Effector memory CD4-positive, alpha-beta T cell (primary cell): ENCODE data around the gene HACE1.
"Not testable (repeated sequence)": the region's sequence is repeated elsewhere in the genome, so short reads cannot be mapped to it uniquely, and the experiment has no call there.

Source experiments
- DNase-seq, 3 donors: peaks; one replicate each; pipeline ENCODE4 v3.0.0-alpha.2; 2020
- H3K27ac ChIP-seq: 2 replicates; pipeline ENCODE4 v1.7.0; 2013; ENCODE audit warnings: mild to moderate bottlenecking, low read length, moderate library complexity; ENCODE audit not compliant: insufficient read depth, poor library complexity, severe bottlenecking
- H3K27me3 ChIP-seq: replicated peaks from 2 replicates; pipeline ENCODE4 v1.7.0; 2013; ENCODE audit warnings: mild to moderate bottlenecking, low read length; ENCODE audit not compliant: insufficient read depth, control insufficient read depth, poor library complexity, severe bottlenecking
- H3K36me3 ChIP-seq: 2 replicates; pipeline ENCODE4 v1.7.0; 2013; ENCODE audit warnings: mild to moderate bottlenecking, low read length, moderate library complexity; ENCODE audit not compliant: control insufficient read depth, insufficient read depth
- H3K4me1 ChIP-seq: 2 replicates; pipeline ENCODE4 v1.7.0; 2013; ENCODE audit warnings: low read length, mild to moderate bottlenecking; ENCODE audit not compliant: control insufficient read depth, insufficient read depth, poor library complexity, severe bottlenecking
- H3K4me3 ChIP-seq: 2 replicates; pipeline ENCODE4 v1.7.0; 2013; ENCODE audit warnings: low read length, low read depth, mild to moderate bottlenecking; ENCODE audit not compliant: insufficient read depth, poor library complexity, severe bottlenecking
- H3K9me3 ChIP-seq: 2 replicates; pipeline ENCODE4 v1.7.0; 2013; ENCODE audit warnings: mild to moderate bottlenecking, low read length, moderate library complexity; ENCODE audit not compliant: control insufficient read depth

Gene HACE1

GRCh38 chr6:104881964-104882668 lies 22.4 kb upstream of the HACE1 start:
- H3K27ac ChIP-seq: no peak overlapping the region
- no peak overlapping the region for H3K4me3 ChIP-seq
- no peak for DNase-seq

GRCh38 chr6:104862456-104862855 lies 2.7 kb upstream of the HACE1 start:
- Histone ChIP-seq H3K9me3 (no peaks in the 10 kb centered on the region), H3K4me1 (peaks cover 3% of the 10 kb centered on the region), H3K36me3 (no peaks in the 10 kb centered on the region), H3K27ac (no peak overlapping the region), H3K4me3 (no peak overlapping the region), H3K27me3 (peaks cover 2% of the 10 kb centered on the region)
- no peak for DNase-seq

More at GRCh38 chr6:104881964-104882668, 22.4 kb upstream of the HACE1 start:
- no peaks in the 10 kb centered on the region for H3K9me3 ChIP-seq
- no peaks in the 10 kb centered on the region for H3K27me3 ChIP-seq
- H3K36me3 ChIP-seq: no peaks in the 10 kb centered on the region
- H3K4me1 ChIP-seq: no peaks in the 10 kb centered on the region

GRCh38 chr6:104860221-104860620 lies 502 bp upstream of the HACE1 start:
- peak overlapping the region; percentile 15 for H3K27ac ChIP-seq

GRCh38 chr6:104858642-104859041 lies 1.1 kb downstream of the HACE1 start:
- no peak for DNase-seq
- H3K4me3 ChIP-seq: peak overlapping the region; percentile 87
- peaks cover 3% of the 10 kb centered on the region for H3K4me1 ChIP-seq
- H3K9me3 ChIP-seq: no peaks in the 10 kb centered on the region
- no peaks in the 10 kb centered on the region for H3K36me3 ChIP-seq
- H3K27ac ChIP-seq: no peak overlapping the region
- H3K27me3 ChIP-seq: peaks cover 2% of the 10 kb centered on the region

More at GRCh38 chr6:104860221-104860620, 502 bp upstream of the HACE1 start:
- Histone ChIP-seq H3K9me3 (no peaks in the 10 kb centered on the region), H3K36me3 (no peaks in the 10 kb centered on the region), H3K4me1 (peaks cover 3% of the 10 kb centered on the region), H3K27me3 (peaks cover 2% of the 10 kb centered on the region), H3K4me3 (peak overlapping the region; percentile 87)
- no peak for DNase-seq

- H3K9me3 ChIP-seq: no peaks in the 10 kb centered on the region
- DNase-seq: no peak
- H3K27ac ChIP-seq: no peak overlapping the region
- H3K4me3 ChIP-seq: no peak overlapping the region
- no peaks in the 10 kb centered on the region for H3K27me3 ChIP-seq
- peaks cover 3% of the 10 kb centered on the region for H3K4me1 ChIP-seq
- H3K36me3 ChIP-seq: no peaks in the 10 kb centered on the region
Observed at GRCh38 chr6:104855507-104855906, 4.2 kb downstream of the HACE1 start.

GRCh38 chr6:104847721-104848120 lies 12.0 kb downstream of the HACE1 start:
- not testable (repeated sequence) for H3K27ac ChIP-seq, H3K9me3 ChIP-seq, H3K36me3 ChIP-seq, H3K27me3 ChIP-seq, H3K4me3 ChIP-seq, DNase-seq, H3K4me1 ChIP-seq

GRCh38 chr6:104843229-104843628 lies 16.5 kb downstream of the HACE1 start:
- no peaks in the 10 kb centered on the region for H3K4me1 ChIP-seq
- no peaks in the 10 kb centered on the region for H3K9me3 ChIP-seq
- no peaks in the 10 kb centered on the region for H3K27me3 ChIP-seq
- no peak overlapping the region for H3K4me3 ChIP-seq
- DNase-seq: no peak
- no peak overlapping the region for H3K27ac ChIP-seq
- H3K36me3 ChIP-seq: peaks cover 3% of the 10 kb centered on the region

GRCh38 chr6:104837158-104837557 lies 22.6 kb downstream of the HACE1 start:
- no peak overlapping the region for H3K27ac ChIP-seq
- H3K36me3 ChIP-seq: no peaks in the 10 kb centered on the region
- H3K9me3 ChIP-seq: no peaks in the 10 kb centered on the region
- no peak overlapping the region for H3K4me3 ChIP-seq
- H3K27me3 ChIP-seq: no peaks in the 10 kb centered on the region
- no peak for DNase-seq
- no peaks in the 10 kb centered on the region for H3K4me1 ChIP-seq

GRCh38 chr6:104836479-104837020 lies 23.2 kb downstream of the HACE1 start:
- not testable (repeated sequence) for H3K4me1 ChIP-seq, H3K27ac ChIP-seq, DNase-seq, H3K27me3 ChIP-seq, H3K36me3 ChIP-seq, H3K9me3 ChIP-seq, H3K4me3 ChIP-seq

- no peak for DNase-seq
- no peak overlapping the region for H3K27ac ChIP-seq
- no peaks in the 10 kb centered on the region for H3K36me3 ChIP-seq
- no peaks in the 10 kb centered on the region for H3K4me1 ChIP-seq
- H3K9me3 ChIP-seq: no peaks in the 10 kb centered on the region
- H3K4me3 ChIP-seq: no peak overlapping the region
- no peaks in the 10 kb centered on the region for H3K27me3 ChIP-seq
Observed at GRCh38 chr6:104835782-104836181, 23.9 kb downstream of the HACE1 start.
